GM12878 (cell line): ENCODE measurements around the gene LRRC26. TPM values are rescaled to one million over a fixed set of nuclear protein-coding genes. Genes with fewer than 3 reads are reported as not detected.

ENCODE experiments used
- ATAC-seq: fragments of 200-7000 bp; cut with Tn5 transposase; 3 replicates; pipeline ENCODE4 v1.9.1; 2020; ENCODE audit warnings: mild to moderate bottlenecking, moderate library complexity
- Bru-seq: library from RNA; stranded (reverse); fragments of 400-500 nt; gene quantifications from one replicate; lab custom pipeline; 2021; lab: Mats Ljungman, UMichigan
- BruChase-seq, 2 experiments: library from RNA; stranded (reverse); fragments of 400-500 nt; gene quantifications; one replicate each; lab custom pipeline; 2021; lab: Mats Ljungman, UMichigan
- BruUV-seq: library from RNA; stranded (reverse); fragments of 400-500 nt; replicated peaks from 2 replicates; lab custom pipeline; 2021; lab: Mats Ljungman, UMichigan
- CTCF ChIA-PET: fragments of 300-600 bp; sonication (Branson Sonifier 250); formaldehyde crosslinking; extraction: SDS; loops from one replicate; lab custom pipeline; 2021; ENCODE audit warnings: inconsistent platforms; lab: Yijun Ruan, JAX
- POLR2A ChIA-PET: fragments of 350-600 bp; formaldehyde crosslinking; extraction: SDS; loops from one replicate; lab custom pipeline; 2021; ENCODE audit warnings: inconsistent platforms; lab: Charles Lee
- RAD21 ChIA-PET: fragments of 300-600 bp; sonication (Branson Sonifier 250); formaldehyde crosslinking; loops from one replicate; lab custom pipeline; 2023; ENCODE audit warnings: antibody characterized with exemption; ENCODE audit not compliant: unreplicated experiment; lab: Charles Lee
- SMC1A ChIA-PET: fragments of 300-600 bp; sonication (Branson Sonifier 250); formaldehyde crosslinking; loops from one replicate; lab custom pipeline; 2023; ENCODE audit not compliant: unreplicated experiment, uncharacterized antibody; lab: Charles Lee
- DNase-seq: peaks from one replicate; pipeline ENCODE4 v3.0.0-alpha.2; 2011; ENCODE audit warnings: low read depth, low spot score
- FAIRE-seq: peaks from 3 replicates; lab custom pipeline; 2011; peaks lifted over from hg19 to GRCh38; lab: Jason Lieb, UNC
- H2AFZ ChIP-seq: 2 replicates; pipeline ENCODE4 v1.6.0; 2011; ENCODE audit warnings: low read depth, low read length, control low read depth; ENCODE audit not compliant: control insufficient read depth
- H3K27ac ChIP-seq: 2 replicates; pipeline ENCODE4 v1.5.1; 2011; ENCODE audit warnings: control low read depth; ENCODE audit not compliant: control insufficient read depth, insufficient read depth
- H3K27me3 ChIP-seq, 2 experiments: replicated peaks in 1 of 2; 2 replicates each; pipeline versions ENCODE4 v1.6.0 to v1.6.1; 2011; ENCODE audit warnings: low read length in 1 of 2; ENCODE audit not compliant: control insufficient read depth in 2 of 2, insufficient read depth in 2 of 2
- H3K36me3 ChIP-seq, 2 experiments: 2 replicates each; pipeline ENCODE4 v1.5.1; 2011; ENCODE audit warnings: low read length in 1 of 2; ENCODE audit not compliant: control insufficient read depth in 2 of 2, insufficient read depth in 2 of 2
- H3K4me1 ChIP-seq: 2 replicates; pipeline ENCODE4 v1.6.1; 2011; ENCODE audit warnings: mild to moderate bottlenecking, low read length, moderate library complexity, mixed read lengths; ENCODE audit not compliant: control insufficient read depth, insufficient read depth
- H3K4me2 ChIP-seq: 2 replicates; pipeline ENCODE4 v1.6.0; 2011; ENCODE audit warnings: control low read depth; ENCODE audit not compliant: control insufficient read depth, insufficient read depth
- H3K4me3 ChIP-seq: fragments of 200-600 bp; sonication (generic); 2 replicates; pipeline ENCODE4 v1.5.1; 2016
- H3K79me2 ChIP-seq: 2 replicates; pipeline ENCODE4 v1.6.0; 2011; ENCODE audit warnings: low read length; ENCODE audit not compliant: control insufficient read depth, insufficient read depth
- H3K9ac ChIP-seq: 2 replicates; pipeline ENCODE4 v1.8.0; 2011; ENCODE audit warnings: low read length, control low read depth, mixed read lengths; ENCODE audit not compliant: control insufficient read depth, insufficient read depth
- H3K9me3 ChIP-seq: replicated peaks from 3 replicates; pipeline ENCODE4 v1.5.1; 2011; ENCODE audit warnings: mild to moderate bottlenecking, low read length; ENCODE audit not compliant: control insufficient read depth, insufficient read depth
- H4K20me1 ChIP-seq: 2 replicates; pipeline ENCODE4 v1.6.0; 2011; ENCODE audit not compliant: control insufficient read depth, insufficient read depth
- EED ChIP-seq: sonication (generic); IDR thresholded peaks from 2 replicates; pipeline ENCODE4 v1.6.1; 2016; ENCODE audit warnings: antibody characterized with exemption, low read depth
- FOS ChIP-seq: IDR thresholded peaks from 3 replicates; pipeline ENCODE4 v1.6.1; 2011; ENCODE audit warnings: borderline replicate concordance; ENCODE audit not compliant: insufficient read length; ENCODE audit errors: extremely low read depth
- FOXK2 ChIP-seq: fragments of 450-650 bp; IDR thresholded peaks from 2 replicates; pipeline ENCODE4 v1.6.1; 2017; ENCODE audit warnings: mild to moderate bottlenecking, moderate library complexity
- FOXM1 ChIP-seq: IDR thresholded peaks from 2 replicates; pipeline ENCODE4 v1.6.1; 2012; ENCODE audit warnings: low read depth, mild to moderate bottlenecking, inconsistent platforms, low read length, moderate library complexity
- HDAC6 ChIP-seq: fragments of 200-600 bp; sonication (generic); IDR thresholded peaks from one replicate; pipeline ENCODE4 v1.8.0; 2017; ENCODE audit warnings: antibody characterized with exemption; ENCODE audit not compliant: unreplicated experiment
- MYB ChIP-seq: fragments of 150-350 bp; IDR thresholded peaks from 2 replicates; pipeline ENCODE4 v1.6.1; 2014; ENCODE audit warnings: mild to moderate bottlenecking, low read depth, low read length, borderline replicate concordance
- POLR2AphosphoS5 ChIP-seq: IDR thresholded peaks from 2 replicates; pipeline ENCODE4 v1.6.1; 2011; ENCODE audit warnings: mild to moderate bottlenecking, low read length, inconsistent platforms
- SREBF1 ChIP-seq: IDR thresholded peaks from 2 replicates; pipeline ENCODE4 v1.6.1; 2012; ENCODE audit warnings: mild to moderate bottlenecking, low read length
- TBL1XR1 ChIP-seq: IDR thresholded peaks from 2 replicates; pipeline ENCODE4 v1.6.1; 2012; ENCODE audit warnings: low read depth, low read length, improper control_type of control experiment
- TCF3 ChIP-seq: IDR thresholded peaks from 2 replicates; pipeline ENCODE4 v1.6.1; 2012; ENCODE audit warnings: low read depth, mild to moderate bottlenecking, low read length, borderline replicate concordance; ENCODE audit not compliant: insufficient read depth
- WRNIP1 ChIP-seq: IDR thresholded peaks from 2 replicates; pipeline ENCODE4 v1.6.1; 2011; ENCODE audit warnings: low read depth, low read length, improper control_type of control experiment, borderline replicate concordance
- ZNF622 ChIP-seq: fragments of 450-650 bp; IDR thresholded peaks from 2 replicates; pipeline ENCODE4 v1.6.1; 2017; ENCODE audit warnings: mild to moderate bottlenecking, inconsistent platforms
- WGBS: methylation state at CpG from one replicate; pipeline ENCODE4 v1.1.6; 2016; ENCODE audit warnings: low lambda C conversion rate; ENCODE audit not compliant: insufficient replicate concordance, insufficient coverage; ENCODE audit errors: missing lambda C conversion rate; 5-methylcytosine and 5-hydroxymethylcytosine counted together
- in situ Hi-C: fragments of 300-500 bp; cut with MboI; formaldehyde crosslinking; loops from 9 replicates; pipeline ENCODE4 v1.14.3; 2018; ENCODE audit warnings: mixed read lengths
- intact Hi-C: fragments of 100-400 bp; cut with micrococcal nuclease; formaldehyde crosslinking; loops from one replicate; pipeline ENCODE4 v1.14.2; 2022; ENCODE audit not compliant: unreplicated experiment
- long read RNA-seq, 2 experiments: library from polyadenylated mRNA; unstranded; transcript quantifications; one replicate each; pipeline ENCODE4 v2.0.0, GENCODE V29; 2019 to 2020
- polyA minus RNA-seq, 3 experiments: library from RNA; depleted of rRNA, polyadenylated mRNA; stranded (reverse); fragments of >200 nt; gene quantifications; 2 replicates each; pipeline ENCODE4 v1.2.3, GENCODE V29; 2011
- polyA plus RNA-seq, 11 experiments: library from polyadenylated mRNA; depleted of rRNA in 4 of 11; unstranded in 6 of 11; stranded (reverse) in 5 of 11; fragments of >200 nt; fragmentation: Nextera tagmentation in 4 of 11; fragmentation: Illumina TruSeq in 1 of 11; extraction: Ambion mirVana in 4 of 11; extraction: Trizol in 1 of 11; gene quantifications; 1 replicate in 1 of 11; 2 replicates in 10 of 11; pipeline versions ENCODE4 v1.2.1 to v1.2.3, GENCODE V29; 2011 to 2016; ENCODE audit warnings: inconsistent platforms in 2 of 11, missing spikeins in 2 of 11, low read depth in 1 of 11
- total RNA-seq, 4 experiments: library from RNA; depleted of rRNA in 3 of 4; stranded (reverse); fragments of >200 nt in 3 of 4; fragmentation: Illumina TruSeq in 1 of 4; extraction: Trizol in 1 of 4; gene quantifications; 2 replicates each; pipeline versions ENCODE4 v1.2.1 to v1.2.3, GENCODE V29; 2013 to 2021
- TF ChIP-seq, protein P1 (sequence below), 3 experiments: IDR thresholded peaks in 2 of 3; conservative IDR thresholded peaks in 1 of 3; 2 replicates each; pipeline ENCODE4 v1.5.1; 2011; ENCODE audit warnings: low read depth in 3 of 3, low read length in 3 of 3, mild to moderate bottlenecking in 3 of 3, control low read depth in 2 of 3, moderate library complexity in 2 of 3, inconsistent platforms in 1 of 3, mixed read lengths in 1 of 3; ENCODE audit not compliant: control insufficient read depth in 2 of 3, insufficient read depth in 1 of 3; ENCODE audit errors: extremely low read depth in 1 of 3

Gene LRRC26, protein sequence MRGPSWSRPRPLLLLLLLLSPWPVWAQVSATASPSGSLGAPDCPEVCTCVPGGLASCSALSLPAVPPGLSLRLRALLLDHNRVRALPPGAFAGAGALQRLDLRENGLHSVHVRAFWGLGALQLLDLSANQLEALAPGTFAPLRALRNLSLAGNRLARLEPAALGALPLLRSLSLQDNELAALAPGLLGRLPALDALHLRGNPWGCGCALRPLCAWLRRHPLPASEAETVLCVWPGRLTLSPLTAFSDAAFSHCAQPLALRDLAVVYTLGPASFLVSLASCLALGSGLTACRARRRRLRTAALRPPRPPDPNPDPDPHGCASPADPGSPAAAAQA
- total RNA-seq (2013; cell fraction: nucleolus; rRNA removed) = 3.5 and 5.3 TPM in 2 replicates
- 0.11 TPM in 1 of 2 replicates, not detected in the other for total RNA-seq (2014; rRNA removed)
- not detected in 2 replicates for total RNA-seq (2014; rRNA removed; fragmentation: Illumina TruSeq; extraction: Trizol)
- total RNA-seq (2021) = 0.58 and 0.64 TPM in 2 replicates
- not detected for polyA plus RNA-seq (2011; ENCODE audit: low read depth)
- polyA plus RNA-seq (2011; rRNA removed) = 0.29 TPM in 1 of 2 replicates, not detected in the other
- 0.52 and 1.2 TPM in 2 replicates for polyA plus RNA-seq (2011; cell fraction: cytosol; rRNA removed)
- 3.7 and 4.4 TPM in 2 replicates for polyA plus RNA-seq (2011; cell fraction: nucleus; rRNA removed)
- polyA plus RNA-seq (2012) = 0.30 and 0.88 TPM in 2 replicates
- polyA plus RNA-seq (2014; fragmentation: Illumina TruSeq; extraction: Trizol) = not detected in 2 replicates
- polyA plus RNA-seq (2014; fragmentation: Nextera tagmentation; extraction: Ambion mirVana) = not detected
- polyA plus RNA-seq (2014; rRNA removed) = 0.69 and 0.82 TPM in 2 replicates
- polyA plus RNA-seq (2016; fragmentation: Nextera tagmentation; extraction: Ambion mirVana) = under 1 TPM; 0.33 to 0.91 TPM
- polyA minus RNA-seq (2011; rRNA and poly(A)+ RNA removed) = not detected in 2 replicates
- 1.2 TPM in 1 of 2 replicates, not detected in the other for polyA minus RNA-seq (2011; cell fraction: cytosol; rRNA and poly(A)+ RNA removed)
- polyA minus RNA-seq (2011; cell fraction: nucleus; rRNA and poly(A)+ RNA removed) = 2.1 and 3.7 TPM in 2 replicates
- percentile 32 among the genes with signal in this experiment for Bru-seq, nascent RNA
- BruChase-seq, experiment 1, labeled RNA remaining after a 6-hour chase = percentile 36 among the genes with signal in this experiment
- percentile 27 among the genes with signal in this experiment for BruChase-seq, experiment 2, labeled RNA remaining after a 2-hour chase
- long read RNA-seq, experiment 1, partial matches to known transcripts = 0 of 2 reads
- long read RNA-seq, experiment 1, other reads (novel, unspliced or antisense) = 0 of 2 reads
- long read RNA-seq, experiment 2 = 0 reads

DNA sequence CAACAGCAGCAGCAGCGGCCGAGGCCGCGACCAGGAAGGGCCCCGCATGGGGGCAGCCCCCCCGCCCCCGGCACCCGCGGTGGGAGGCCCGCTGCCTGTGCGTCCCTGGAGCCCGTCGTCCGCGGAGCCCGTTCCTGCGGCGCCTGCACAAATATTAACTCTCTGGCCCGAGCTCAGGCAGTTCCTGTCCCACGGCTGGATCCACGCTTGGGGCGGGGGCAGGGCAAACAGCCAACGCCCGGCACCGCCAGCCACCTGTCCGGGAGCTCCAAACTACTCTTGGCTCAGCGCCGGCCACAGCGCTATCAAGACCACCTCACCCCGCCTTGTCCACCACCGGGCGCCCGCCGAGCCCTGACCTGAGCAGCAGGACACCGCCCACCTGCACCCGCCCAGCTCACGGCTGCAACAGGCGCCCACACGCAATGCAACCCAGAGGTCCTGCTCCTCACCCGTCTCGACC, at the start of gene LRRC26:
Gene LRRC26 (minus strand): TSS at position 156 of the 463 bp plus-strand sequence. CDS start 108 bp downstream, at position 48.
- Histone ChIP-seq H4K20me1 (no peaks in the 10 kb centered on the region), H3K79me2 (no peaks in the 10 kb centered on the region), H3K9me3 (no peaks in the 10 kb centered on the region), H3K4me3 (peak within 1 kb of the TSS; percentile 53; the same call in 1 of the 2 replicates), H3K27ac (no peak within 1 kb of the TSS), H3K4me2 (peak within 1 kb of the TSS; percentile 82), H3K4me1 (peaks cover 8% of the 10 kb centered on the region; the same call in 1 of the 2 replicates), H2AFZ (peak within 1 kb of the TSS; percentile 60), H3K9ac (no peak within 1 kb of the TSS), H3K27me3 (peaks cover 0 to 8% of the 10 kb centered on the region in 2 experiments; a peak in 3 of 4 replicates), H3K36me3 (no peaks in the 10 kb centered on the region)
- ATAC-seq (no peak; the same call in 2 of the 3 replicates), DNase-seq (no peak), FAIRE-seq (no peak)
- intact Hi-C loops = no loop called here
- ChIA-PET RAD21 (interaction anchor here (0.5 to 3.0 kb wide), 2 partner anchors 20 to 42 kb away, joined by 3 to 14 read pairs; no protein-coding TSS in a partner anchor), SMC1A (interaction anchor here (2.7 kb wide), 1 partner anchor 19 kb away, joined by 8 read pairs; no protein-coding TSS in a partner anchor), CTCF (interaction anchor here (1.1 kb wide), 1 partner anchor 58 kb away, joined by 5 read pairs; the partner anchor contains the start of gene RNF224), POLR2A (interaction anchor here (0.5 to 4.4 kb wide), 8 partner anchors 12 to 53 kb away, joined by 3 to 37 read pairs (median 6); partner anchors contain the start of genes ANAPC2, SSNA1 and TPRN)
- 7% methylated on average over 18 of the region's 41 CpGs for WGBS
- BruUV-seq = no TSS peak
- in situ Hi-C loops = no loop called here
- TF ChIP-seq FOXK2 (no peak), HDAC6 (no peak), POLR2AphosphoS5 (no peak), EED (no peak), TCF3 (no peak), TBL1XR1 (no peak), WRNIP1 (no peak), FOS (no peak), SREBF1 (no peak), FOXM1 (no peak), MYB (no peak), ZNF622 (no peak)
- TF ChIP-seq, protein P1, sequence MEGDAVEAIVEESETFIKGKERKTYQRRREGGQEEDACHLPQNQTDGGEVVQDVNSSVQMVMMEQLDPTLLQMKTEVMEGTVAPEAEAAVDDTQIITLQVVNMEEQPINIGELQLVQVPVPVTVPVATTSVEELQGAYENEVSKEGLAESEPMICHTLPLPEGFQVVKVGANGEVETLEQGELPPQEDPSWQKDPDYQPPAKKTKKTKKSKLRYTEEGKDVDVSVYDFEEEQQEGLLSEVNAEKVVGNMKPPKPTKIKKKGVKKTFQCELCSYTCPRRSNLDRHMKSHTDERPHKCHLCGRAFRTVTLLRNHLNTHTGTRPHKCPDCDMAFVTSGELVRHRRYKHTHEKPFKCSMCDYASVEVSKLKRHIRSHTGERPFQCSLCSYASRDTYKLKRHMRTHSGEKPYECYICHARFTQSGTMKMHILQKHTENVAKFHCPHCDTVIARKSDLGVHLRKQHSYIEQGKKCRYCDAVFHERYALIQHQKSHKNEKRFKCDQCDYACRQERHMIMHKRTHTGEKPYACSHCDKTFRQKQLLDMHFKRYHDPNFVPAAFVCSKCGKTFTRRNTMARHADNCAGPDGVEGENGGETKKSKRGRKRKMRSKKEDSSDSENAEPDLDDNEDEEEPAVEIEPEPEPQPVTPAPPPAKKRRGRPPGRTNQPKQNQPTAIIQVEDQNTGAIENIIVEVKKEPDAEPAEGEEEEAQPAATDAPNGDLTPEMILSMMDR (IDR thresholded peaks at IDR 0.05 in 2 of 3, conservative IDR thresholded peaks at IDR 0.05 in 1 of 3; ENCODE audit: control insufficient read depth in 2 of 3, extremely low read depth in 1 of 3, insufficient read depth in 1 of 3, low read depth in 3 of 3, low read length in 3 of 3) = no peak
